ENCODE measurements around the gene FBXO36. TPM values are rescaled to one million over a fixed set of nuclear protein-coding genes. Genes with fewer than 3 reads are reported as not detected.

Gene FBXO36
- total and polyA plus RNA-seq, 2 of the 8 experiments (the other 6 are each of a cell fraction or from before 2014, with no cell fraction given): 3.4 TPM

DNA sequence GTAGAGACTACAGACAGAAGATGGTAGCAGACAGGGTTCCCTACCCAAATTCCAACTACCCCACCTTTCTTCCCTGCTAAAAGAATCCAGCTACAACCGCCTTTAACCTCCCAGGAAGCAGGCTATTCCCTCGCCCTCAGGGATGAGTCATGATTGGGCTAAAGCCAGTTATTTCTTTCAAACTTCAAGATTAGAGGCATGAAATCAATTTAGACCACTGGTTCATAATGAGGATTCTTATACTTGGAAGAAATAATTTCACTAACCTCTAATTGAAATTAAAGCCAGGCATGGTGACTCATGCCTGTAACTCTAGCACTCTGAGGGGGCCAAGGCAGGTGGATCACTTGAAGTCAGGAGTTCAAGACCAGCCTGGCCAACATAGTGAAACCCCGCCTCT, 20.5 kb upstream of the FBXO36 start:
- Histone ChIP-seq H3K79me1 (ENCODE audit: low read depth, low read length) (no peaks in the 10 kb centered on the region; the same call in 1 of the 2 replicates), H2BK5ac (ENCODE audit: low read depth, low read length) (no peak overlapping the region), H3K9ac (replicated peaks in 1 of 4; ENCODE audit: extremely low read depth in 1 of 4, low read depth in 3 of 4, low read length in 3 of 4) (no peak overlapping the region), H2BK12ac (ENCODE audit: low read depth, low read length) (no peak overlapping the region), H3K27ac (ENCODE audit: low read depth, low read length) (no peak overlapping the region), H3K4ac (replicated peaks; ENCODE audit: insufficient read length, low read depth, low read length) (no peak overlapping the region), H3K36me3 (ENCODE audit: control insufficient read depth in 2 of 4, insufficient read depth in 4 of 4, low read length in 3 of 4) (peaks cover 0 to 5% (median 0%) of the 10 kb centered on the region in 4 experiments; a peak in 1 of 8 replicates), H3K23ac (ENCODE audit: insufficient read length) (no peak overlapping the region), H3K4me1 (replicated peaks in 1 of 4; ENCODE audit: control insufficient read depth in 3 of 4, insufficient read depth in 4 of 4, low read length in 3 of 4) (peaks cover 0 to 3% (median 0%) of the 10 kb centered on the region in 4 experiments; a peak in 1 of 7 replicates), H3K27me3 (replicated peaks in 1 of 4; ENCODE audit: control insufficient read depth in 3 of 4, extremely low read depth in 1 of 4, insufficient read depth in 3 of 4, low read length in 3 of 4) (no peaks in the 10 kb centered on the region), H2AK5ac (ENCODE audit: low read depth, low read length) (no peak overlapping the region), H4K91ac (replicated peaks; ENCODE audit: insufficient read length, low read length) (no peak overlapping the region), H2BK15ac (ENCODE audit: low read length) (no peak overlapping the region), H3K18ac (ENCODE audit: extremely low read depth, low read length) (no peak overlapping the region), H3K4me2 (ENCODE audit: insufficient read depth in 1 of 2, low read depth in 2 of 2, low read length in 2 of 2) (no peak overlapping the region), H3K4me3 (ENCODE audit: extremely low read depth in 1 of 4, insufficient read depth in 2 of 4, low read depth in 3 of 4, low read length in 4 of 4) (no peak overlapping the region), H4K8ac (ENCODE audit: extremely low read depth, insufficient read depth, low read length) (no peak overlapping the region), H3K9me3 (ENCODE audit: insufficient read depth in 2 of 2, low read depth in 1 of 2, low read length in 1 of 2) (no peaks in the 10 kb centered on the region), H2BK120ac (replicated peaks; ENCODE audit: low read depth, low read length) (no peak overlapping the region), H2AFZ (ENCODE audit: low read length) (no peak overlapping the region), H4K5ac (ENCODE audit: insufficient read length, low read depth, low read length) (no peak overlapping the region), H3K56ac (replicated peaks; ENCODE audit: insufficient read length, low read depth, low read length) (no peak overlapping the region), H3K23me2 (ENCODE audit: low read depth, low read length) (no peaks in the 10 kb centered on the region), H3K14ac (ENCODE audit: insufficient read length) (no peak overlapping the region), H2BK20ac (ENCODE audit: low read length) (no peak overlapping the region), H4K20me1 (replicated peaks in 1 of 2; ENCODE audit: control insufficient read depth in 1 of 2, insufficient read depth in 2 of 2, low read length in 2 of 2) (peaks cover 2 to 12% of the 10 kb centered on the region in 2 experiments), H3K79me2 (ENCODE audit: control insufficient read depth in 1 of 2, insufficient read depth in 2 of 2, low read length in 2 of 2) (peaks cover 0 to 95% of the 10 kb centered on the region in 2 experiments; a peak in 3 of 4 replicates)
- POLR2A ChIA-PET (ENCODE audit: partially characterized antibody): no interaction called here
- TF ChIP-seq JUND (IDR thresholded peaks at IDR 0.05; ENCODE audit: low read length): peak; percentile 70; the same call in 1 of the 2 replicates
- TF ChIP-seq POLR2AphosphoS5 (IDR thresholded peaks at IDR 0.05; ENCODE audit: low read depth, low read length): no peak
- DNase-seq (ENCODE audit: low read depth in 1 of 2, low spot score in 2 of 2): no peak
- WGBS, 2 experiments (ENCODE audit: extremely low coverage in 1 of 2, insufficient coverage in 1 of 2, insufficient read length in 1 of 2, insufficient replicate concordance in 2 of 2, low coverage in 1 of 2, low lambda C conversion rate in 2 of 2, missing lambda C conversion rate in 1 of 2): 72% methylated on average over 3 of the region's 3 CpGs; no CpG with 5 or more reads in 1 of the 2 experiments
- no peak for FAIRE-seq
- CTCF ChIA-PET (ENCODE audit: partially characterized antibody): interaction anchor here (2.2 kb wide), 1 partner anchor 100 kb away, joined by 5 read pairs; no protein-coding TSS in a partner anchor
